NCI-H128 (cell line): ENCODE measurements around the gene SCN1B.
"Not testable (repeated sequence)": the region's sequence is repeated elsewhere in the genome, so short reads cannot be mapped to it uniquely, and the experiment has no call there.

Source experiments
- DNase-seq: peaks from one replicate; lab custom pipeline; 2025; ENCODE audit not compliant: unreplicated experiment; lab: John Stamatoyannopoulos, UW

SCN1B gene

DNA sequence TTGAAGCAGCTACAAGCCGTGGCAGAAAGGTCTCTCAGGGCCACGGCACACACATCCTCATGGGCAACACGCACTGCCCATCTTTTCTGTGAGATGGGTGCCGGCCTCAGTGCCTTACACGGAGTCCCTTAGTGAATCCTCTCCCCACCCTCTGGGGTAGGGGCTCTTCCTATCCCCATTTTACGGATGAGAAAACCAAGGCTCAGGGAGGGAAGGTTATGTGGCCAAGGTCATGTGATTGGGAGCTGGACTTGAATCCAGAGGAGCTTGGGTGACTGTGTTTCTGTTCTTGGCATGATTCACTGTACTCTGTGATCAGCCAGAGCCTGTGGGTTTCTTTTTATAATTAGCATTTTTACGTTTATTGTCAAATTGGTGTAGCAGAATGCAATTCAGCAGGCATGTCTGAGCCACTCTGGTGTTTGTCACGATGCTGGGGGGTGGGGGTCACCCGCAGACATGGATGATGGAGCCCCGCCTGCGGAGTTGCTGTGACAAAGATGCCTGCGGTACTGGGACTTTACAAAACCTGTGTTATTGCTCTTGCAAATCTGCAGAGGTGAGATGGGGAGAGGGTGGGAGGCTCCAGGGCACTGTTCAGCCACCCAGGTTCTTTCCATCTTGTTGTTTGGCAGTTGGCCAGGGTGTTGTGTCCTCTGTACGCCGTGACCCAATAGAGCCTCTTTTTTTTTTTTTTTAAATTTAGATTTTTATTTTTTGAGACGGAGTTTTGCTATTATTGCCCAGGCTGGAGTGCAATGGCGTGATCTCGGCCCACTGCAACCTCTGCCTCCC lies 4.5 kb downstream of the SCN1B start:
- no peak for DNase-seq

DNA sequence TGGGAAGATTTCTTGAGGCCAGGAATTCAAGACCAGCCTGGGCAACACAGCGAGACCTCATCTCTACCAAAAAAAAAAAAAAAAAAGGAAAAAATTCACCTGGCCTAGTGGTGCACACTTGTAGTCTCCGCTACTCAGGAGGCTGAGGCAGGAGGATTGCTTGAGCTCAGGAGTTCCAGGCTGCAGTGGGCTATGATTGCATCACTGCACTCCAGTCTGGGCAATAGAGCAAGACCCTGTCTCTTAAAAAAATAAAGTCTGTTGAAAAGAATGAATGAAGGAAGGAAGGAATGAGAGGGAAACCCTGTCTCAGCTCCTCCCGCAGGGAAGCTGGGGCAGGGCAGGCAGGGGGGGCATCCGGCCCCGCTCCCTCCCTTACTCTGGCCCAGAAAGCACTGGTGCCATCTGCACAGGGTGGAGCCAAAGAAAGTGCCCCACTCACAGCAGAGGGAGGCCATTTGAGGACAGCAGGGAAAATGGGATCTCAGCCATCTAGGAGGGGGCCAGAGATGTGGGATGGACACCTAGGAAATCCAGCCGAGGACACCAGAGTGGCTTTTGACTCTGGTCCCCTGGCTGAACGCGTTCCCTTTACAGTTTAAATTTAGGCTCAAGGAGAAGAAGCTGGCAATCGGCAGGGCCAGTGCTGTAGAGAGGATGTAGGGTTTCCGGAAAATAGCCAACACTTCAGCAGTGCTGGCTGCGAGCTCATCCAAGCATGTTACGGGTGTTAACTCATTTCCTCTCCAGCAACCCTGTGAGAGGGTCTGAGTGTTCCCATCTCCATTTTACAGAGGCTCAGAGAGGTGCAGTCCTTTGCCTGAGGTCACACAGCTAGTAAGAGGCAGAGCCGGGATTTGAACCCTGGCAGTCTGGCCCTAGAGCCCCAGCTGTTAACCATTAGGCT lies 7.7 kb downstream of the SCN1B start:
- no peak for DNase-seq

DNA sequence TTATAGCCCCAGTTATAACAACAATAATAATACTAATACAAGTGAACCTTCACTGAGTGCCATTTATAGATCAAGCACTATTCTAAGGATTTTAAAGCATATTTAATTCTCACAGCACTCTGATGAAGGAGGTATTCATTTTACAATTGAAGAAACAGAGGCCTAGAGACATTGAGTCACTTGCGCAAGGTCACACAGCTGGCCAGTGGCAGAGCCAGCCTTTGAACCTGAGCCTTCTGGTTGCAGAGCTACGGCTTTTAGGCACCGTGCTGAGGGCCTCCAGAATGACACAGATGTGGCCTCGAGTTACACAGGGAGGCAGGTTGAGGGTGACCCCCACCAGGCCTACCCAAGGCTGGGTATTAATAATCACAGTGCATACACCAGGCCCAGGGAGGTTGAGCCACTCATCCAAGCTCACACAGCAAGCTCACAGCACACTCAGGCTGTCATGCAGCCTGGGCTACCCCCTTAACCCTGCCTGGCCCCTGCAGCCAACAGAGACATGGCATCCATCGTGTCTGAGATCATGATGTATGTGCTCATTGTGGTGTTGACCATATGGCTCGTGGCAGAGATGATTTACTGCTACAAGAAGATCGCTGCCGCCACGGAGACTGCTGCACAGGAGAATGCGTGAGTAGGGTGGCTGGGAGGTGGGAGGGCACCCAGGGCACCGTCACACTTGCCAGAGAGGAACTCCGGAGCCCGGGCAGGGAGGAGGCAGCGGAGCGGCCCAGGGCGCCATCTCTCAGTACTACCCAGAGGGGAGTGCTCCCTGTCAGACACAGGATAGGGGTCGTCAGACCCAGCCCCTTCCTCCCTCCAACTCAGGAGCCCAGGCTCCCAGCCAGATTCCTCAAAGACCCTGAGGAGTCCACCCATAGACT lies 8.6 kb downstream of the SCN1B start:
- DNase-seq: no peak

DNA sequence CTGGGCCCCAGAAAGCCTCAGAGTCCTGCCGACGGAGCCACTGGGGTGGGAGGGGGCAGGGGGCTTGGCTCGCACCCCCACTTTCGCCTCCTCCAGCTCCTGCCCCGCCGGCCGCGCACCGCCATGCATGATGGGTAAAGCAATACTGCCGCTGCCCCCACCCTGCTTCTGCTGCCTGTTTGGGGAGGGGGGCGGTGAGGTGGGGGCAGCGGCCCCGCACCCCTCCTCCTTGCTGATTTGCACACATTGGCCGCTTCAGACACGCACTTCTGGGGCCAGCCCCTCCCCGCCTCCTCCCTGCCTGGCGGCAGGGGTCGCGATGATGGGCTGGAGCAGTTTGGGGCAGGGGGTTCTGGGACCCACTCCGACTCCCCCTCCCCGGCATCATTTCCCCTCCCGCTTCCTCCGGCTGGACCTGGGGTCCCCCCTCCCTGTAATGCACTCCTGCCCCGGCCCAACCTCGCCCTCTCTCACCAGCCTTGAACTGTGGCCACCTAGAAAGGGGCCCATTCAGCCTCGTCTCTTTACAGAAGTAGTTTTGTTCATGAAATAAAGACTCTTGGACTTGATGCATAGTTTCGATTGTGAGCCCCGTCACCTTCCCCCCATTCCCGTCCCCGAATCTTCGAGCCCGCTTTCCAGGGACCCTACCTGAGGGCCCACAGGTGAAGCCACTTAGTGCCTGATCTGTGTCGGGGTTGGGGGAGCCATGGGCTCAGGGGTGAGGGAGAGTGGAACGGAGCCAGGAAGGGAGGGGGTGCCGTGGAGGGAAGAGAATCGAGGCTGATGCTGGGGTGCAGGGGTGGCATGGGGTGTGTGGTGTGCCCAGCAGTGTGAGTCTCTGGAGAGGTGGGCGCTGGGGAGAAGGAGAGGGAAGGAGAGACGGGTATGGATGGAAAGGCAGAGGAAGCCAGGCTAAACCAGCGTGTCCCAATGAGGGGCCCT lies 9.9 kb downstream of the SCN1B start:
- DNase-seq: no peak

DNA sequence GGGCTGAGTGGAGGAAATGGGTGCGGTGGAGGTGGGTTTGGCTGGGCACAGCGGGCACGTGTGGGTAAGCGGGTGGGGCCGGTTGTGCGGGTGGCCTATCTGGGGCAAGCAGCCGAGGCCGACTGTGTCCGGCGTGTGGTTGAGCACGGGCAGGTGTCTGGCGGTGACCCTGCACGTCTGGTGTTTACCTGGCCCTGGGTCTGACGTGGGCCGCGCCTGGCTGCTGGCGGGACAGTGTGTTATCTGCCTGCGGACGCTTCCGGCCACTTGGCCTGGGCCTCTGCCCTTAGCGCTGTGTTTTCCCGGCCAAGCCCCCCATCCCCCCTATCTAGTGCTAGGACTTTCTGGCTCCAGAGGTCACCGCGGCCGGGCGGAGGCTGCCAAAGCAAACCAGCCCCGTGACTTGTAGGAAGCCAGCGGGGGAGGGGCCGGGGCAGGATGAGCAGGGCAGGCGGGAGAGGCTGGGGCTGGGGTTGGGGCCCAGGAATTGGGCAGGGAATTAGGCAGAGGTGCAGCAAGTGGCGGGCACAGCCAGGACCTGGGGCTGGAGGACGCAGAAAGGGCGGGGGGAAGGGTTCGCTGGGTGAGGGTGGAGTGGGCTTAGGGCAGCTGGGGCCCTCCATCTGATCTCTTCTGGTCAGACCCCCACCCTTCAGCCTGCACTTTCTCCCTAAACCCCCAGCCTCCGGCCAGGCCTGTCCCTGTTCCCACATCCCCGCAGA lies 10.7 kb downstream of the SCN1B start:
- DNase-seq: no peak

DNA sequence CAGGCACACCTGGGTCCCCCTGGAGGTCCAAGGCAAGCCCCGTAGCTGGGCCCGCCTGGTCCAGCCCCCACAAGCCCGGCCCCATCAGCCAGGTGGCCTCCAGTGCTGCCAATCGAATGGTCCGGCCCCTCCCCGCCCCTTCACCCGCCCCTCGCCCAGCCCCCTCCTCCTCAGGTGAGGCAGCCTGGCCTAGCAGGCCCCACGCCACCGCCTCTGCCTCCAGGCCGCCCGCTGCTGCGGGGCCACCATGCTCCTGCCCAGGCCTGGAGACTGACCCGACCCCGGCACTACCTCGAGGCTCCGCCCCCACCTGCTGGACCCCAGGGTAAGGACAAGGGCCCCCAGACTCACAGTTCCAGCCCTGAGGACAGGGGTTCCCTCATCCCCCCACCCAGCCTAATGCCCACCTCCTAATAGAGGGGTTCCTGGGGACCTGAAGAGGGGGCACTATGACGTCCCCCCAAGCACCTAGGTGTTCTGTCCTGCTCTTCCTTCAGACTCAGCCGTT lies 11.3 kb downstream of the SCN1B start, which contains the start of gene HPN:
HPN (plus strand) TSS at position 174 of the 508 bp plus-strand sequence. CDS start 786 bp downstream, outside the sequence.
- DNase-seq: no peak

DNA sequence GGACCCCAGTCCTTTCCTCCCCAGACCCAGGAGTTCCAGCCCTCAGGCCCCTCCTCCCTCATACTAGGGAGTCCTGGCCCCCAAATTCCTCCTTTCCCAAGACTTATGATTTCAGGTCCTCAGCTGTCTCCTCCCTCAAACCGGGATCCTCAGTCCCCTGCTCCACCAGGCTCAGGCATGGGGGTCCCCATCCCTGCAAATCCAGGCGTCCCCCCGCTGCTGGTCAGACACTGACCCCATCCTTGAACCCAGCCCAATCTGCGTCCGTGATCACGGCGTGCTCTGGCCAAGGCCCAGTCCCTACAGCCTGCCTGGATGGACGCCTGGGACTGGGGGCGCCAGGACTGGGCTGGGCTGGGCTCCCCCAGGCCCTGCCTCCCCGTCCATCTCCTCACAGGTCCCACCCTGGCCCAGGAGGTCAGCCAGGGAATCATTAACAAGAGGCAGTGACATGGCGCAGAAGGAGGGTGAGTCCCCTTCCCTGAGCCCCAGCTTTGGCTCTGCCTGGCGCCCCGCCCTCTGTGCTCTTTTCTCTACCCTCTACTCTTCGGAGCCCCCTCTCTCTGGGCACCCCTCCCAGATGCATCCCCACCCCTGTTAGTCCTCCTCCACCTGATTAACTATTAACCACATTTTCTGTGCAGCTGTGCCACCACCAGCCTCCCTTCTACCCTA lies 11.9 kb downstream of the SCN1B start:
- DNase-seq: no peak

DNA sequence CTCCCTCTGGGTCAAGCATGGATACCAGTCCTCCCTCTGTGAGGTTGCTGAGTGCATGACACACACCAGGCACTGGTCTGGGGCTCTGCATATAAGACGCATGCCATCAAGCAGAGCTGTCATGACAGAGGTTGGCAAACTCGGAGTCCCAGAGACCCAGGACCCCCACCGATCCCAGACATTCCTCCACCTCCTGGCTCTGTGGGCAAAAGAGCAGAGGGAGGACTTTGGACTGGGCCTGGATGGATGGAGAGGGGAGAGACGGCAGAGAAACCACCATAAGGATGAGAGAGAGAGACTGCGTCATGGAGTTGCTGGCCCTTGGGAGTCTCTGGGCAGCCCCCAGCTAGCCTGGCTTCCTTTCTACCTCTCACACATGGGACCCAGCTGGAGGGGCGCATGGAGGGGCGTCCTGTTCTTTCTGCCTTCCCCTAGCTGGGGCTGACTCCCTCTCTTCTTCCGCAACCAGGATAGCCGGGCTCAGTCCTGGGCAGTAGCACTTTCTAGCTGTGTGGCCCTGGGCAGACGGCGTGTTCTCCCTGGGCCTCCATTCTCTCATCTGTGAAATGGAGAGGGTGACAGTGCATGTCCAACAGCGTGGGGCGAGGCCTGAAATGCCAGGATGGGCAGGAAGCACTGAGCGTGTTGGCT lies 12.8 kb downstream of the SCN1B start:
- DNase-seq: no peak

DNA sequence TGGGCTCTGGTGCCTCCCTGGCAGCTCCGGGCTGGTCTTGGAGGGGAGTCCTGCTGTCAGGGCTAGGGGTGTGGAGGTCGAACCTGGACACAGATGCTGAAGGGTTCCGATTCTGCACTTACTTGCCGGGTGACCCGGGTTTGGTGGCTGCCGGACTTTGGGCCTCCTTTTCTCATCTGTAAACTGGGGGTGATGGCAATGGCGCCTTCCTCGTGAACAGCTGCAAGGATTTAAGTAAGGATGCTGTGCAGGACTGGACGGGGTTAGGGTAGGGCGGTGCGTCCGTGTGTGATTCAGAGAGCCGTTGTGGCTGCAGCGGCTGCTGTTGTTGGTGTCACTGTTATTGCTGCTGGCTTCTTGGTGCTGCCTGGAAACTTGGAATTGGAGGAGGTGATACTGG lies 13.6 kb downstream of the SCN1B start:
- DNase-seq: no peak

DNA sequence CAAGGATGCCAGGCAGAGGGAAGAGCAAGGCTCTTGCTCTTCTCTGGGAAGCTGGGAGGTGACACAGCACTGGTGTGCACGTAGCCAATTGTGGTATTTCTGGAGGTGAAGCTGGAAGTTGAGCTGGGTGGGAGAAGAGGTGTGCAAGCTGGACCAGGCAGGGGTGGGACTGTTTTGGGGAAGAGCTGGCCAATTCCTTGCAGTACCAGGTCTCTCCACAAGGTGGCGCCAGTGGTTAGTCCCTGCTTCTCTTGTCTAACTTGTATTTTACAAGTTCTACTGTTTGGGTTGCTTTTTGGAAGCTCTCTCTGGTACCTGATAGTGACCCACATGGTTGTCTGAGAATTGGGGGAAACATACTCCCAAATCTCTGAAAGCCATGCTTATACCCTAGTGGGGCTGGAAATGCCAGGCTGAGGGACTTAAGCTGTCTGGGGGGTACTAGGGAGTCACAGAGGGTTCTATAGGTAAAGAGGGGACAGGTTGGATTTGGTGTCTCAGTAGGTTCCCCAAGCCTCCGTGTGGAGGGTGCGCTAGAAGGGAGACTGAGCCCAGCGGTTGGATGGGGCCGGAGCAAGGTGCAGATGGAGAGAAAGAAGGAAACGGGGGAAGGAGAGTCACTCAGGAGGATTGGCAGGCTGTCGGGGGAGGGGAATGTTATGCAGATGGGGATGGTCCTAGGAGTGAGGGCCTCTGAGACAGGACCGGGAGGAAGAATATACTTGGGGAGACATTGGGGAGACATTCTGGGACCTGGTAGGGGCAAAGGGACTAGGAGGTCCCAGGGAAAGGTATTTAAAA lies 14.2 kb downstream of the SCN1B start:
- DNase-seq: no peak

DNA sequence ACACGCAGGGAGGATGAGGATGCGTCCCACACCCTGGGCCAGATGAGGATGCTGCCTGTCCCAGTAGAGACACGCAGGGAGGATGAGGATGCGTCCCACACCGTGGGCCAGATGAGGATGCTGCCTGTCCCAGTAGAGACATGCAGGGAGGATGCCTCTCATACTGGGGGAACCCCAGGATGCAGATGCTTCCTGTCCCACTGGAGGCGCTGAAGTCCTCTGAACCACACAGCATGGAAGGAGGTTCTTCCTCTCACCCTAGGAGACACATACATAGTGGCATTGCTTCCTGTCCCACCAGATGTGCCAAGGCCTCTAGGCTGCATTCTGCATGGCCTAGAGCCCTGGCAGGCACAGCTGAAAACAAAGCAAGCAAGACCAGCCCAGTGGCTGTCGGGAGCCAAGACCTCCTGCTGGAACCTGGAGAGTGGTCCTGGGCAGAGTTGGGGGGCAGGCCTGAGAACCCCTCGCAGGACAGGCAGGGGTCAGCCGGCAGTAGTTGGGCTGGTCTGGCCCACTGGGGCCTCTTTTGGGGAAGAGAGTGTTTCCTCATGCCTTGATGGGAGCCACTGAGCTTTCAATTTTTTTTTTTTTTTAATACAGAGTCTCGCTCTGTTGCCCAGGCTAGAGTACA lies 15.5 kb downstream of the SCN1B start:
- DNase-seq: no peak

DNA sequence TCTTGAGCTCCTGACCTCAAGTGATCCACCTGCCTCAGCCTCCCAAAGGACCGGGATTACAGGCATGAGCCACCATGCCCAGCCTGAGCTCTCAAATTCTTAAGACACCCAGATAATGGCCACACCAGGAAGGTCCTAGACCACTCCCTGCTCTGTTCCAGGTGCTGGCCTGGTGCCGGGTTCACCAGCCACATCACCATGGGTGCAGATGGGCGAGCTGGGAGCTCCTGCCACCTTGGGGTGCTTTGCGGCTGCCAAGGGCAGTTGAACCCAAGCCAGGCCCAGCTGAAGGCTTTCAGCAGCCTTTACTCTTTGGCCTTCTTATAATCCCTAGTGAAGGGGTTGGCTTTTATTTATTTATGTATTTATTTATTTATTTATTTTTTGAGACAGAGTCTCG lies 16.2 kb downstream of the SCN1B start:
- DNase-seq: no peak

DNA sequence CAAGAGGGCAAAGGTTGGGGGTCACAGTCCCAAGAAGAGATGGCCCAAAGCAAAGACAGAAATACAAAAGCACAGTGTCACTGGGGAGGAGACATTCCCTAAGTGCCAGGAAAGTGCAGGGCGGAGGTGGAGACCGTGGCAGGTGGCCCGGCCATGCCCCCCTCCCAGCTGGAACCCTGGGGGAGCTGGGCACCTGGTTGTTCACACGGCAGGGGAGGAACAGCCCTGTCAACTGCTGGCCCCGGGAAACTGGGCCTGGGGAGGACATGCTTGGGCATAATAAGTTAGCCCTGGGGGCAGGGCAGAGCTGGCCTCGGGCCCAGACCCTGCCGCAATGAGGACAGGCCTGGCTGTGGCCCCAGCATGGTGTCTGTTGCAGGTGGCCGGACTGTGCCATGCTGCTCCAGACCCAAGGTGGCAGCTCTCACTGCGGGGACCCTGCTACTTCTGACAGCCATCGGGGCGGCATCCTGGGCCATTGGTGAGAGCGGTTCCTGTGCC lies 18.7 kb downstream of the SCN1B start:
- DNase-seq: no peak

DNA sequence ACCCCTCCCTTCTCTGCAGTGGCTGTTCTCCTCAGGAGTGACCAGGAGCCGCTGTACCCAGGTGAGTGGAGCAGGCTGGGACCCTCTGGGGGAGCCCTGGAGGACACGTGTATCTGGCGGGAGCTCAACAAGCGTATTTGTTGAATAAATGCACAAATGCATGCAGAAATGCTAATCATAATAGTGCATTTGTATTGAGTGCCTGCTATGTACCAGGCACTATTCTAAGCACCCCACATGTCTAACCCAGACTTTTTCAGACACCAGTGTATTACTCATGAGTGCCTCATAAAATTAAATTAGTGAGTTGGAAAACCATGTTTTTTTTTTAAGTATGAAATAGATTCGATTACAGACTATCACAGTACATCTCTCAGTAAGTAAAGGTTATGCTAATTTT lies 19.2 kb downstream of the SCN1B start:
- no peak for DNase-seq

DNA sequence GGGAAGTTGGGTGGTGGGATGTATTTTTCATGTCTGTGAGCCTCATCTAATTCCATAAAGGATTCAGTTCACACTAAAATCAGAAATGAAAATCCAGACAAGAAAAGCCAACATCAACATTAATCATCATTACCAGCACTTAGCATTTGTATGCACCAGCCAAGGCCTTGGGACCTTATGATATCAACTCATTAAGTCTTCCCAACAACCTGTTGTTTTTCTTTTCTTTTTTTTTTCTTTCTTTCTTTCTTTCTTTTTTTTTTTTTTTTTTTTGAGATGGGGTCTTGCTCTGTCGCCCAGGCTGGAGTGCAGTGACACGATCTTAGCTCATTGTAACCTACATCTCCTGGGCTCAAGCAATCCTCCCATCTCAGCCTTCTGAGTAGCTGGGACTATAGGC lies 20.4 kb downstream of the SCN1B start:
- not testable (repeated sequence) for DNase-seq

DNA sequence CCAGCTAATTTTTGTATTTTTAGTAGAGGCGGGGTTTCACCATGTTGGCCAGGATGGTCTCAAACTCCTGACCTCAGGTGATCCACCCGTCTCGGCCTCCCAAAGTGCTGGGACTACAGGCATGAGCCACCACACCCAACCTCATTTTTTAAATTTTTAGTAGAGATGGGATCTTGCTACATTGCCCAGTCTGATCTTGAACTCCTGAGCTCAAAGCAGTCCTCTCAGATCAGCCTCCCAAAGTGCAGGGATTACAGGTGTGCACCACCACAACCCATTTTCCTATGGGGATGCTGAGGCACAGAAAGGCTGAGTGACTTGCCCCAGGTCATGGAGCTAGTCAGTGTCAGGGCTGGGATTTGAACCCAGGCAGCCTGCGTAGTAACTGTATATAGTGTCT lies 21.0 kb downstream of the SCN1B start:
- not testable (repeated sequence) for DNase-seq

DNA sequence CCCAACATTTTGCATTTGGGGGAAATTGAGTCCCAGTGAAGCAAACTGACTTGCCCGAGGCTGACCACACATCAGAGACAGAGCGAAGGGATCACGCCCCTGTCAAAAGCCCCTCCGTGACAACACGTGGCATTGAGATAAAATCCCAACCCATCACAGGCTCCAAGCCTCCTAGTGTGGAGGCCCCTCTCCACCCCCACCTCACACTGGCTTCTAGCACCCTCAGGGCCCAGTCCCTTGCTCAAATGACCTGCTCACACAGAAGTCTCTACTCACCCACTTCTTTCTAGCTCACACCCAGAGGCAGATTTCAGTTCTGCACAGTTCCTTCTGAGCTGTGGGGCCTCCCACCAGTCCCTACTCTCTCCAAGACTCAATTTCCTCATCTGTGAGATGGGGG lies 21.5 kb downstream of the SCN1B start:
- no peak for DNase-seq
